Loucy (cell line): ENCODE data around the gene BTBD18.

Source experiments
- H2AFZ ChIP-seq: fragments of 200-600 bp; sonication (generic); 2 replicates; pipeline ENCODE4 v1.6.0; 2016; ENCODE audit warnings: antibody characterized with exemption, mild to moderate bottlenecking, low read length, moderate library complexity
- H3F3A ChIP-seq: fragments of 200-600 bp; 2 replicates; pipeline ENCODE4 v1.6.0; 2016; ENCODE audit warnings: antibody characterized with exemption, low read depth, mild to moderate bottlenecking
- H3K27me3 ChIP-seq: fragments of 200-600 bp; sonication (generic); 2 replicates; pipeline ENCODE4 v1.6.1; 2014; ENCODE audit warnings: low read length, mild to moderate bottlenecking; ENCODE audit not compliant: insufficient read depth, poor library complexity, severe bottlenecking
- H3K36me3 ChIP-seq: fragments of 200-600 bp; sonication (generic); 2 replicates; pipeline ENCODE4 v1.6.1; 2016; ENCODE audit warnings: low read length; ENCODE audit not compliant: insufficient read depth
- H3K4me1 ChIP-seq: fragments of 200-600 bp; sonication (generic); 2 replicates; pipeline ENCODE4 v1.5.1; 2014; ENCODE audit warnings: low read length, mild to moderate bottlenecking; ENCODE audit not compliant: insufficient read depth, poor library complexity, severe bottlenecking
- H3K4me2 ChIP-seq: fragments of 200-600 bp; sonication (generic); 2 replicates; pipeline ENCODE4 v1.6.0; 2014; ENCODE audit warnings: antibody characterized with exemption, low read length, low read depth, mild to moderate bottlenecking; ENCODE audit not compliant: poor library complexity, severe bottlenecking
- H3K4me3 ChIP-seq: fragments of 200-600 bp; sonication (generic); 2 replicates; pipeline ENCODE4 v1.5.1; 2014; ENCODE audit warnings: low read length, mild to moderate bottlenecking, mixed read lengths; ENCODE audit not compliant: poor library complexity, severe bottlenecking
- H3K79me2 ChIP-seq: fragments of 200-600 bp; sonication (generic); 2 replicates; pipeline ENCODE4 v1.6.1; 2014; ENCODE audit warnings: low read length; ENCODE audit not compliant: insufficient read depth
- H3K9ac ChIP-seq: fragments of 200-600 bp; sonication (generic); 2 replicates; pipeline ENCODE4 v1.6.0; 2014; ENCODE audit warnings: mild to moderate bottlenecking, low read depth, low read length, moderate library complexity; ENCODE audit not compliant: poor library complexity, severe bottlenecking
- H3K9me2 ChIP-seq: fragments of 200-600 bp; sonication (generic); replicated peaks from 2 replicates; pipeline ENCODE4 v1.6.1; 2016; ENCODE audit warnings: low read depth, low read length, mixed read lengths
- H3K9me3 ChIP-seq: fragments of 200-600 bp; sonication (generic); 2 replicates; pipeline ENCODE4 v1.6.1; 2014; ENCODE audit warnings: mild to moderate bottlenecking, antibody characterized with exemption, low read length, low read depth; ENCODE audit not compliant: insufficient read depth
- H4K20me1 ChIP-seq: fragments of 200-600 bp; sonication (generic); 2 replicates; pipeline ENCODE4 v1.6.0; 2014; ENCODE audit warnings: antibody characterized with exemption, low read length, mild to moderate bottlenecking; ENCODE audit not compliant: insufficient read depth, poor library complexity, severe bottlenecking
- CTCF ChIP-seq: fragments of 200-600 bp; sonication (generic); conservative IDR thresholded peaks from 2 replicates; pipeline ENCODE4 v1.5.1; 2014; ENCODE audit warnings: mild to moderate bottlenecking, antibody characterized with exemption, low read length
- EZH2phosphoT487 ChIP-seq: fragments of 200-600 bp; IDR thresholded peaks from 2 replicates; pipeline ENCODE4 v1.6.1; 2018; ENCODE audit warnings: antibody characterized with exemption, mild to moderate bottlenecking, moderate library complexity, borderline replicate concordance

Gene BTBD18

GRCh38 chr11:57798905-57799559 lies 47.4 kb upstream of the BTBD18 start:
- H3K9me2 ChIP-seq, result no peaks in the 10 kb centered on the region
- H3K4me1 ChIP-seq, result peaks cover 51% of the 10 kb centered on the region
- peak overlapping the region; percentile 48; the same call in 1 of the 2 replicates for H2AFZ ChIP-seq
- H3K4me3 ChIP-seq, result peak overlapping the region; percentile 20
- no peaks in the 10 kb centered on the region for H3K27me3 ChIP-seq
- no peak for TF ChIP-seq EZH2phosphoT487
- TF ChIP-seq CTCF, result no peak
- peak overlapping the region; percentile 9 for H3K9ac ChIP-seq
- no peaks in the 10 kb centered on the region for H3K9me3 ChIP-seq
- peaks cover 3% of the 10 kb centered on the region for H3F3A ChIP-seq
- H3K36me3 ChIP-seq, result peaks cover 17% of the 10 kb centered on the region; the same call in 1 of the 2 replicates
- peak overlapping the region; percentile 17 for H3K4me2 ChIP-seq
- H4K20me1 ChIP-seq, result no peaks in the 10 kb centered on the region
- H3K79me2 ChIP-seq, result no peaks in the 10 kb centered on the region

GRCh38 chr11:57793351-57794115 lies 41.9 kb upstream of the BTBD18 start:
- Histone ChIP-seq H2AFZ (peak overlapping the region; percentile 39; the same call in 1 of the 2 replicates), H3K4me3 (peak overlapping the region; percentile 69), H3F3A (peaks cover 22% of the 10 kb centered on the region), H3K27me3 (no peaks in the 10 kb centered on the region), H3K4me2 (peak overlapping the region; percentile 90), H3K36me3 (peaks cover 7% of the 10 kb centered on the region; the same call in 1 of the 2 replicates), H3K9ac (peak overlapping the region; percentile 71), H3K9me3 (no peaks in the 10 kb centered on the region), H3K9me2 (no peaks in the 10 kb centered on the region), H3K4me1 (peaks cover 54% of the 10 kb centered on the region), H4K20me1 (no peaks in the 10 kb centered on the region), H3K79me2 (0 out of 2 replicates have a peak, but pooled peaks cover 5% of the 10 kb centered on the region)
- TF ChIP-seq CTCF (no peak), EZH2phosphoT487 (no peak)

- H3F3A ChIP-seq, result peaks cover 22% of the 10 kb centered on the region
- H2AFZ ChIP-seq, result no peak overlapping the region
- no peaks in the 10 kb centered on the region for H3K27me3 ChIP-seq
- peaks cover 7% of the 10 kb centered on the region; the same call in 1 of the 2 replicates for H3K36me3 ChIP-seq
- peaks cover 58% of the 10 kb centered on the region for H3K4me1 ChIP-seq
- TF ChIP-seq EZH2phosphoT487 (no peak), CTCF (no peak)
- H3K4me2 ChIP-seq, result peak overlapping the region; percentile 90
- H3K79me2 ChIP-seq, result 0 out of 2 replicates have a peak, but pooled peaks cover 5% of the 10 kb centered on the region
- no peaks in the 10 kb centered on the region for H4K20me1 ChIP-seq
- H3K9me3 ChIP-seq, result no peaks in the 10 kb centered on the region
- H3K9me2 ChIP-seq, result no peaks in the 10 kb centered on the region
- peak overlapping the region; percentile 71 for H3K9ac ChIP-seq
- peak overlapping the region; percentile 69 for H3K4me3 ChIP-seq
Observed at GRCh38 chr11:57792870-57793269, 41.3 kb upstream of the BTBD18 start.
